ENCODE measurements around the gene LRP1-AS. TPM values are rescaled to one million over a fixed set of nuclear protein-coding genes. Genes with fewer than 3 reads are reported as not detected.

The LRP1-AS gene
- total RNA-seq, 1 experiment from 2014 or later: not detected

DNA sequence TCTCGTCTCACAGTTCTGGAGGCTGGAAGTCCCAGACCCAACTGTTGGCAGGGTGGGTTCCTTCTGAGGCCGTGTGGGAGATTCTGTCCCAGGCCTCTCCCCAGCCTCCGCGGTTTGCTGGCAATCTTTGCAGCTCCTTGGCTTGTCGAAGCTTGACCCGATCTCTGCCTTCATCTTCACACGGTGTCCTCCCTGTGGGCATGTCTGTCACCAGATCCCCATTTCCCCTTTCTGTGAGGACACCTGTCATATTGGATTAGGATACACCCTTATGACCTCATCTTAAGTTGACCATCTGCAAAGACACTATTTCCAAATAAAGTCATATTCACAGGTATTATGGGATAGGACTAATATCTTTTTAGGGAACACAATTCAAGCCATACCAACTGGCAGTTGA is 22.6 kb upstream of the LRP1-AS start:
- intact Hi-C loops (cut with micrococcal nuclease): no loop called here
- Histone ChIP-seq H3K4me3 (replicated peaks in 1 of 2; ENCODE audit: low read depth in 1 of 2, low read length in 2 of 2) (no peak overlapping the region), H2AFZ (ENCODE audit: low read depth, low read length, poor library complexity, severe bottlenecking) (no peak overlapping the region), H3K27me3 (ENCODE audit: insufficient read depth, low read length) (no peaks in the 10 kb centered on the region), H3K9me2 (ENCODE audit: insufficient read depth) (no peaks in the 10 kb centered on the region), H3K9ac (ENCODE audit: low read length) (no peak overlapping the region), H3K79me2 (ENCODE audit: insufficient read depth, low read length) (no peaks in the 10 kb centered on the region), H3K36me3 (ENCODE audit: control insufficient read depth in 1 of 2, insufficient read depth in 2 of 2, low read length in 2 of 2) (no peaks in the 10 kb centered on the region), H3K4me1 (ENCODE audit: control insufficient read depth in 1 of 2, insufficient read depth in 2 of 2, low read length in 2 of 2) (peaks cover 15 to 27% of the 10 kb centered on the region in 2 experiments), H3K9me3 (ENCODE audit: control insufficient read depth in 1 of 2, insufficient read depth in 1 of 2, low read depth in 1 of 2, low read length in 2 of 2) (no peaks in the 10 kb centered on the region), H3K4me2 (ENCODE audit: low read length) (no peak overlapping the region), H4K20me1 (ENCODE audit: insufficient read depth) (no peaks in the 10 kb centered on the region), H3K27ac (ENCODE audit: low read depth, low read length) (no peak overlapping the region)
- ATAC-seq: no peak
- ChIA-PET POLR2A (no interaction called here), RAD21 (ENCODE audit: low non-redundant PET in 1 of 2, low total read pairs in 2 of 2, uncharacterized antibody in 2 of 2, unreplicated experiment in 2 of 2) (no interaction called here), CTCF (interaction anchor here (1.1 to 1.2 kb wide), 2 partner anchors 42 to 58 kb away, joined by 4 to 5 read pairs; partner anchors contain the start of gene LRP1)
- DNase-seq (ENCODE audit: low read depth, low spot score): no peak
- BruUV-seq (replicated peaks): no TSS peak
- TF ChIP-seq EZH2phosphoT487 (IDR thresholded peaks at IDR 0.05; ENCODE audit: borderline replicate concordance) (no peak), YY1 (IDR thresholded peaks at IDR 0.05; ENCODE audit: extremely low read depth, insufficient replicate concordance, low read depth, low read length) (no peak), EZH2 (IDR thresholded peaks at IDR 0.05) (no peak), CBX3 (IDR thresholded peaks at IDR 0.05; ENCODE audit: low read depth) (no peak), ZFX (IDR thresholded peaks at IDR 0.05) (no peak), TCF7L2 (IDR thresholded peaks at IDR 0.05; ENCODE audit: borderline replicate concordance, extremely low read depth, insufficient read depth, insufficient read length) (no peak), RAD21 (IDR thresholded peaks at IDR 0.05; ENCODE audit: low read depth) (no peak), JUND (IDR thresholded peaks at IDR 0.05) (no peak), MAX (IDR thresholded peaks at IDR 0.05) (no peak), SP1 (IDR thresholded peaks at IDR 0.05; ENCODE audit: low read depth) (no peak), ELF1 (IDR thresholded peaks at IDR 0.05; ENCODE audit: borderline replicate concordance, low read depth) (no peak), CTCF (IDR thresholded peaks at IDR 0.05 in 2 of 3, conservative IDR thresholded peaks at IDR 0.05 in 1 of 3; ENCODE audit: borderline replicate concordance in 1 of 3, insufficient read depth in 1 of 3, low read depth in 2 of 3, low read length in 2 of 3) (no peak), ZNF274 (IDR thresholded peaks at IDR 0.05; ENCODE audit: low read depth, low read length) (no peak), FOSL1 (IDR thresholded peaks at IDR 0.05; ENCODE audit: low read depth) (no peak), CEBPB (IDR thresholded peaks at IDR 0.05; ENCODE audit: low read depth) (no peak), SRF (IDR thresholded peaks at IDR 0.05; ENCODE audit: low read depth) (no peak), ATF3 (IDR thresholded peaks at IDR 0.05) (no peak), POLR2A (IDR thresholded peaks at IDR 0.05; ENCODE audit: borderline replicate concordance, extremely low read depth, insufficient read depth, insufficient read length) (no peak)
- TF ChIP-seq, protein P1, sequence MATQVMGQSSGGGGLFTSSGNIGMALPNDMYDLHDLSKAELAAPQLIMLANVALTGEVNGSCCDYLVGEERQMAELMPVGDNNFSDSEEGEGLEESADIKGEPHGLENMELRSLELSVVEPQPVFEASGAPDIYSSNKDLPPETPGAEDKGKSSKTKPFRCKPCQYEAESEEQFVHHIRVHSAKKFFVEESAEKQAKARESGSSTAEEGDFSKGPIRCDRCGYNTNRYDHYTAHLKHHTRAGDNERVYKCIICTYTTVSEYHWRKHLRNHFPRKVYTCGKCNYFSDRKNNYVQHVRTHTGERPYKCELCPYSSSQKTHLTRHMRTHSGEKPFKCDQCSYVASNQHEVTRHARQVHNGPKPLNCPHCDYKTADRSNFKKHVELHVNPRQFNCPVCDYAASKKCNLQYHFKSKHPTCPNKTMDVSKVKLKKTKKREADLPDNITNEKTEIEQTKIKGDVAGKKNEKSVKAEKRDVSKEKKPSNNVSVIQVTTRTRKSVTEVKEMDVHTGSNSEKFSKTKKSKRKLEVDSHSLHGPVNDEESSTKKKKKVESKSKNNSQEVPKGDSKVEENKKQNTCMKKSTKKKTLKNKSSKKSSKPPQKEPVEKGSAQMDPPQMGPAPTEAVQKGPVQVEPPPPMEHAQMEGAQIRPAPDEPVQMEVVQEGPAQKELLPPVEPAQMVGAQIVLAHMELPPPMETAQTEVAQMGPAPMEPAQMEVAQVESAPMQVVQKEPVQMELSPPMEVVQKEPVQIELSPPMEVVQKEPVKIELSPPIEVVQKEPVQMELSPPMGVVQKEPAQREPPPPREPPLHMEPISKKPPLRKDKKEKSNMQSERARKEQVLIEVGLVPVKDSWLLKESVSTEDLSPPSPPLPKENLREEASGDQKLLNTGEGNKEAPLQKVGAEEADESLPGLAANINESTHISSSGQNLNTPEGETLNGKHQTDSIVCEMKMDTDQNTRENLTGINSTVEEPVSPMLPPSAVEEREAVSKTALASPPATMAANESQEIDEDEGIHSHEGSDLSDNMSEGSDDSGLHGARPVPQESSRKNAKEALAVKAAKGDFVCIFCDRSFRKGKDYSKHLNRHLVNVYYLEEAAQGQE (IDR thresholded peaks at IDR 0.05; ENCODE audit: low read depth): no peak

Measured in HCT116 (cell line).